GM11168 (cell line): ENCODE measurements around the gene GPR18.
"Not testable (repeated sequence)": the region's sequence is repeated elsewhere in the genome, so short reads cannot be mapped to it uniquely, and the experiment has no call there.

Experiments
- in situ Hi-C: fragments of 300-500 bp; cut with MboI; formaldehyde crosslinking; loops from one replicate; pipeline ENCODE4 v1.12.0; 2022; ENCODE audit warnings: low sequenced_read_pairs; ENCODE audit not compliant: unreplicated experiment

The GPR18 gene

DNA sequence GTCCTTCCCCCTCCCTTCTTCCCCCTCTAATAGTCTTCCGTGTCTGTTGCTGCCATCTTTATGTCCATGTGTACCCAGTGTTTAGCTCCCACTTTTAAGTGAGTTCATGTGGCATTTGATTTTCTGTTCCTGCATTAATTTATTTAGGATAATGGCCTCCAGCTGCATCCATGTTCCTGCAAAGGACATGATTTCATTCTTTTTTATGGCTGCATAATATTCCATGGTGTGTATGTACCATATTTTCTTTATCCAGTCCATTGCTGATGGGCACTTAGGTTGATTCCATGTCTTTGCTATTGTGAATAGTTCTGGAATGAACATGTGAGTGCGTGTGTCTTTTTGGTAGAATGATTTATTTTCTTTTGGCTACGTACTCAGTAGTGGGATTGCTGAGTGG is 9.0 kb downstream of the GPR18 start:
- in situ Hi-C loops = not testable (repeated sequence)

DNA sequence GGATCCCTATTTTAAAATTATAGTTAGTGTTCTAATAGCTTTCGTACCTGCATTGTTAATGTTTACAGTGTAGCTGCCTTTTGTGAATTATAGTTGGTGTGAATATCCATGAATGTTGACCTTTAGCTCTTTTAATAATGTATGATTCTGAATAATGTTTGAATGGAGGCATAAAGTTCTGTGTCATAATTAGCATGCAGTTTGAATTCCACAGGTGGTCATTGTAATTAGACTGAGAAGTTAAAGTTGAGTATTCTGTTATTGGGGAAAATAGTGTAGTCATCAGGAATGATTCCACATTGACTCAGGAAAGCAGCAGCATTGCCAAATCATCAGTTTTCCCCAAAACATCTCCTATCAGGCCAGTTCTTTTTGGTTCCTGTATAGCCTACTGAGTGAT is 12.1 kb downstream of the GPR18 start:
- in situ Hi-C loops = no loop called here

DNA sequence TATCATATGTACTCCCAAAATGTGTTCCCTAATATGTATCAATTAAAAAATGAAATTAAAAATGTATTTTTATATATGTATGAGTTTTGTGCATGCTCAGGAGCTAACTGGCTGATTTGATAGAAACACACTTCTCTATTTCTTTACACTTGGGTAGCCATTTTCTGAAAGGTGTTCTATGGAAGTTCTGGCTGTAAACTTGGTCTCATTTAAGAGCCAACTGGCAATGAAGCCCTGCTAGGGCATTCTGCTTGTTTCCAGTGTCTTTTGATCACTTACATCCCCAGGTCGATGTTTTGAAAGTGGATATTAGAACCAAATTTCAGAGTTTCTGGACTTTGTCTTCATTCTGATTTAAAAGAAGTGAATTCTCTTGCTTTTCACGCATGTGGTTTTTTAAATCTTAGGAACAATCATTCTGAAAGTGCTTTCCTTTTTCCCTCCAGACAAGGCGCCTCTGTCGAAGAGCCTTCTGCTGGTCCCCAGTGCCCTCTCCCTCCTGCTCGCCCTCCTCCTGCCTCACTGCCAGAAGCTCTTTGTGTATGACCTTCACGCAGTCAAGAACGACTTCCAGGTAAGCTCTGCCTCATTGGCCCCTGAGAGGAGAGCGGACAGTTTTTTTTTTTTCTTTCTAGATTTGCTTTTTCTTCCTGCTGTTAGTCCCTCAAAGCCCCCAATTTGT is 20.1 kb downstream of the GPR18 start:
- in situ Hi-C loops = no loop called here

DNA sequence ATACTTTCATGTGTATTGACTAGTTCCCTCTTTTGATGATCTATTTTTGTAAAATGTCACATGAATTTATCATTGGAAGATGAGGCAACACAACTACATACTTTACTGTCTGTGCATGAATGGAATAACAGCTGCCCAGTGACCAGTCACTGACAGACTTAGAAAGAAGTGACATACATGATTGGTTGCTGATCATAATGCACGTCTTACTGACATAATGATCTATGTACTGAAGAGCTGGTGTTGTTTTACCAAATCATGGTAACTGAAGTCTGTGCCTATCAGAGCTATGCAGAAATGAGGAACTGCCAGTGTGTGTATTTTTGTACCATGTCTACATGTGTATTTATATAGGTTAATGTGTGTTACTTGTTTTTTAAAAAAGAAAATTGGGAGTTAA is 26.5 kb downstream of the GPR18 start:
- in situ Hi-C loops = no loop called here

DNA sequence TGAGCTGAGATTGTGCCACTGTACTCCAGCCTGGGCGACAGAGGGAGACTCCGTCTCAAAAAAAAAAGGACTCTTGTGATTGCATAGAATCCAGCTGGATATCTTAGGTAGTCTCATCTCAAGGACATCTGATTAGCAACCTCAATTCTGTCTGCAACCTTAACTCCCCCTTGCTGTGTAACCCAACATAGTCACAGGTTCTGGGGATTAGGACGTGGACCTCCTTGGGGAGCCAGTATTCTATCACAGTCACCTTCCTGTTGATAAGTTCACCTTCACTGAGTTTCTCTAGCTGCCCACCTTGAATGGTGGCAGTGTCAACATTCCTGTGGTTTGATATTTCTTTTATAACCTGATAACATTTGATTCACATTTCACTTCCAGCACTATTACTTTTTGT is 27.2 kb downstream of the GPR18 start:
- in situ Hi-C loops = no loop called here

DNA sequence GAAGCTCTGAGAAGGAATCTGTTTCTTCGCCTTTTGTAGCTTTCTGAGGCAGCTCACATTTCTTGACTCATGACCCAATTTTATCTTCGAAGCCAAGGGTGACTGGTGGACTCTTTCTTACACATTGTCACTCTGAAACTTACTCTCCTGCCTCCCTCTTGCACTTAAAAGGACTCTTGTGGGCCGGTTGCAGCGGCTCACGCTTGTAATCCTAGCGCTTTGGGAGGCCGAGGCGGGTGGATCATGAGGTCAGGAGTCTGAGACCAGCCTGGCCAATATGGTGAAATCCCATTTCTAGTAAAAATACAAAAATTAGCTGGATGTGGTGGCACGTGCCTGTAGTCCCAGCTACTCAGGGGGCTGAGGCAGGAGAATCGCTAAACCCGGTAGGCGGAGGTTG is 27.6 kb downstream of the GPR18 start:
- in situ Hi-C loops = not testable (repeated sequence)

DNA sequence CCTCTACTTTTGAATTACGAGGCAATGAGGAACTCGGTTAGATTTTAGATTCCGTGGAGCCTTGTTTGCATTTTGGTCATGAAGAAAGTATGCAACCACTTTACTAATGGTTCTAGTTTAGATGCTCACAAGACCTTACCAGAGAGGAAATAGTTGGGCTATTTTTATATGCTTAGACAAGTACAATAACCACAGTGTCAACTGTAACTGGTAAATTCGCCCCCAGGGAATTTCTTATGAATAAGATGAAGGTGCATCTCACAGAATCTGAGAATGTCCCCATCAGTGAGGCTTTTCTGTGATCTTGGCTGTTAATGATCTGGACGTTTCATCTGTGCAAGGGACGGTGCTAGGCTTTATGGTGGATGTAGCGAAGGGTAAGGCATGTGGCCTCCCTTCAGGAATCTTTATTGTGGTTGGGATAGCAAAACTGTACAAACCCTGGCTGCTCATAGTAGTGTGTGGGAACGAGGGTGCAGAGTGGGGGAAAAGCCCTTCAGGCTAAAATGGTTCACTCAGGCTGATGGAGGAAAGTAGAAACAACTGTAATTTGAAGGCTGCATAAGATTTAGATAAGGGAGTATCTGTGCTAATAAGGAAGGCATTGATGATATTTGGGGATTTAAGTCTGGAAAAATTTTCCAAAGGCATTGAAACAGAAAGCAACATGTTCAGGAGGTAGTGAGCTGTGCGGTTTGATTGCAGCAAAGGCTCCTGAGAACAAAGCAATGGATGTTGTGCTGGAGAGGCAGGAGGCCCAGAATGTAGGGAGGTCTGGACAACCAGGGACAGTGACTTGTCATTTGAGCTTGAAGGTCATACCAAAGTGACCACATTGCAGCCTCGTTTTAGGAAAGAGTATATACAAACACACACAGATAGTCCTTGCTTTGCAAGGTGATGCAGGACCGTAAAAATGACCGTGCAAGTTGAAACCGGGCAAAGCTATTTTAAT is 29.2 kb downstream of the GPR18 start:
- in situ Hi-C loops = no loop called here

DNA sequence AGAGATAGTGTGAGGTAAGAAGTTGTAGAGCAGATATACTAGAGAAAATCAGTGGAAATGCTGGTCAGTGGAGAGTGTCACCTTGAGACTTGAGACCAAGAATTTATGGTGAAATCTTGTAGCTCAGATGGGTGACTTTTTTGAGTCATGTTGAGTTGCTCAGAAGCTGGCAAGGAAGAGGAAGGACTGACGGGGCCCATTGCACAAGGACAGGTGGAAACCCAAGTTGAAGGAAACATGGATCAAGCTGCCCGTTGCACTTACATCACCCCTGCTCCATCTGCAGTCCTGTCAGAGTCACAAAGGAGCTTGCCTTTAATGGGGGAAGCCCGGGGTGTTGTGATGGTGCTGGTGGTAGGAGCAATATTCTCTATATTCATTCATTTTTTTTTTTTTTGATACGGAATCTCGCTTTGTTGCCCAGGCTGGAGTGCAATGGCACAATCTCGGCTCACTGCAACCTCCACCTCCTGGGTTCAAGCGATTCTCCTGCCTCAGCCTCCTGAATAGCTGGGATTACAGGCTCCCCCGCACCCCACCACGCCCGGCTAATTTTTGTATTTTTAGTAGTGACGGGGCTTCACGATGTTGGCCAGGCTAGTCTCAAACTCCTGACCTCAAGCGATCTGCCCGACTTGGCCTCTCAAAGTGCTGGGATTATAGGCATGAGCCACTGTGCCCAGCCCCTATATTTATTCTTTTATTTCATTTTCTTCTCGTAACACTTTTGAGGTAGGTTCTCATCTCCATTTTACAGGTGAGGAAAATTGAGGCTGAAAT is 30.1 kb downstream of the GPR18 start:
- in situ Hi-C loops = no loop called here

DNA sequence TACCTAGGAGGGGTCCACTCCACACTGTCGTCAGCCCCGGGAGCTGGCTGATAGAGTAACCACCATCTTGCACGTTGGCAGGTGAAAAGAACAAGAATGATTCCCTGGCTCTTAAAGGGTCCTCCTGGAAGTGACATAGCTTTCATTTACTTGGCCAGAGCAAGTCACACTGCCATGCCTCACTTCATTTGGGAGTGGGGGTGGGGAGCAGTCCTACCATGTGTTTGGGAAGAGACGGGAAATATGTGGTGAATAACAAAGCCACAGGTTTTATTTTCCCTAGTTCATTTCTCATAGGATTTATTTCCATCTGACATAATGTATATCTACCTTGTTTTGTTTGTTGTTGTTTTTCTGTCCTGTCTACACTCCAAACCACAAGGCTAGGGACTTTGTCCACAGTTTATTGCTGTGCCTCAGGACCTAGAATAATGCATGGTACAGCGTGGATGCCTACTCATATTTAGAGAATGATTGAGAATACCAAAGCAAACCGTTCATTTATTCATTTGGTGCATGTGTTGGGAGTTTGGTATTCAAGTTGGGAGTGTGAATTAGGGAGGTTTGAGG is 30.8 kb downstream of the GPR18 start:
- in situ Hi-C loops = no loop called here

DNA sequence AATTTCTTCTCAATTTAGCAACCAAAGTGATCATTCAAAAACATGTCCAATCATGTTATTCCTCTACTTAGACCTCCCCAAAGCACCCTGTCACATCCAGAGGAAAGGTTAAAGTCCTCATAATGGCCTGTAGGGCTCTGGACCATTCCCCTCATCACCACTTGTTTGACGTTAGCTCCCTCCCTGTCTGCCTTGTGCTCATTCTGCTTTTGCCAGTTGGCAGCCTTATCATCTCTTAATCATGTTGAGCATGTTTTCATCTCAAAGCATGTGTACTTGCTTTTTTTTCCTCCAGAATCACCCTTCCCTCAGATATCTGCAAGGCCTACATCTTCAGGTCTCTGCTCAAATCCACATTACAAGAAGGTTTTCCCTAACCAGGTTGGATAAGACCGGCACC is 31.7 kb downstream of the GPR18 start:
- in situ Hi-C loops = no loop called here

DNA sequence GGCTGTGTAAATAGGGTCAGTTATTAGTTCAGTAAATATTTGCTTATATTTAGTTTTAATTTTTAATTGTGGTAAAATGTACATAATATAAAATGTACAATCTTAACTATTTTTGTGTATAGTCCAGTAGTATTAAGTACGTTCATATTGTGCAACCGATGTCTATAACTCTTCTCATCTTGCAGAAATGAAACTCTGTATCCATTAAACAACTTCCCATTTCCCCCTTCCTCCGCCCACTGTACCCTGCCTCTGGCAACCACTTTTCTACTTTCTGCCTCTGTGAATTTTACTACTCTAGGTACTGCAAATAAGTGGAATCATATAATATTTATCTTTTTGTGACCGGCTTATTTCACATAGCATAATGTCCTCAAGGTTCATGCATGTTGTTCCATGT is 33.1 kb downstream of the GPR18 start:
- in situ Hi-C loops = no loop called here

DNA sequence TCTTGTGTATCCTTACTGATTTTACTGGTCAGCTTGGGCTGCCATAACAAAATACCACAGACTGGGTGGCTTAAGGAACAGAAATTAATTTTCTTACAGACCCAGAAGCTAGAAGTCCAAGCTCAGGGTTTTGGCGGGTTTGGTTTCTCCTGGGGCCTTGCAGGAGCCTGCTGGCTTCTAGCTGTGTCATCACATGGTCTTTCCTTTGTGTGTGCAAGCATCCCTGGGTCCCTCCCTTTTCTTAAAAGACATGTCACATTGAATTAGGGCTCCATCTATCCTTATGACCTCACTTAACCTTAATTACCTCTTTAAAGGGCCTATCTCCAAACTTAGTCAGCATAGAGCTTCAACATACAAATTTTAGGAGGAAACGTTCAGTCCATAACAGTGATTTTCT is 34.2 kb downstream of the GPR18 start:
- in situ Hi-C loops = no loop called here

DNA sequence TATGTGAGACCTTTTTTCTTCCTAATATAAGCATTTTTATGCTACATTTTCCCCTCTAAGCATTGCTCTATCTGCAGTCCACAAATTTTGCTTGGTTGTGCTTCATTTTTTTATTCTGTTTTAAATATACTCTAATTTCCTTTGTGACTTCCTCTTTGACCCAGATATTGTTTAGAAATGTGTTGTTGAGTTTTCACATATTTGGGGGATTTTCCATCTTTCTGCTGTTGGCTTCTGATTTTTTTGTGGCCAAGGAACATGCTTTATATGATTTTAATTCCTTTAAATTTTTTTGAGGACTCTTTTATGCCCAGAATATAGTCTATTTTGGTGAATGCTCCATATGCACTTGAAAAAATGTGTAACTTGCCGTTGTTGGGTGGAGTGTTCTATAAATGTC is 34.6 kb downstream of the GPR18 start:
- in situ Hi-C loops = no loop called here

DNA sequence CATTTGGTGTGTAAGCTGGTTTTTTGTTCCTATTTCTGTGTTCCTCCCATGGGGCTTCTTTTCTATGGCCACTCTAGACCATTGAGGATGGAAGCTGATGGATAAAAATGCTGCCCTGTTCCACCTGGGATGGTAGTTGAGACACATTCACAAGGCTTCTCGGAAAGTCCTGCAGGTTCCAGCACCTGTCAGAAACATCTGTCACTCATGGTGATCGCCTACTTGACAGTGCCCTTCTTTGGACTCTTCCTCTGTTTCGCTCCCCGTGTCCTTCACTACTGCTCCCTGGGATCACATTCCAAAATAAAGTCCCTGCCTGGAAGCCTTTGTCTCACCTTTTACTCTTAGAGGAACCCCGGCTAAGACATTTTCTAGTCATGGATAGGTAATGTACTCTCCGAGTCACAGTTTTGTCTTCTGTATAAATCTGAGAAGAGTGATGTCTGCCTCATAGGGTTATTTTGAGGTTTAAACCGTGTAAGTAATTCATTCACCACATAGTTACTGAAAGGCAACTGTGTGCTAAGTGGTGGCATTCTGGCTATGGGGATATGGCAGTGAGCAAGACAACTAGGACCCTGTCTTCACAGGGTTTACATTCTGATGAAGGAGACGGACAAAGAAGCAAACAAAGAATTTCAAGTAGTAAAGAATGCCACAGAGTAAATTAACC is 36.5 kb downstream of the GPR18 start:
- in situ Hi-C loops = no loop called here

DNA sequence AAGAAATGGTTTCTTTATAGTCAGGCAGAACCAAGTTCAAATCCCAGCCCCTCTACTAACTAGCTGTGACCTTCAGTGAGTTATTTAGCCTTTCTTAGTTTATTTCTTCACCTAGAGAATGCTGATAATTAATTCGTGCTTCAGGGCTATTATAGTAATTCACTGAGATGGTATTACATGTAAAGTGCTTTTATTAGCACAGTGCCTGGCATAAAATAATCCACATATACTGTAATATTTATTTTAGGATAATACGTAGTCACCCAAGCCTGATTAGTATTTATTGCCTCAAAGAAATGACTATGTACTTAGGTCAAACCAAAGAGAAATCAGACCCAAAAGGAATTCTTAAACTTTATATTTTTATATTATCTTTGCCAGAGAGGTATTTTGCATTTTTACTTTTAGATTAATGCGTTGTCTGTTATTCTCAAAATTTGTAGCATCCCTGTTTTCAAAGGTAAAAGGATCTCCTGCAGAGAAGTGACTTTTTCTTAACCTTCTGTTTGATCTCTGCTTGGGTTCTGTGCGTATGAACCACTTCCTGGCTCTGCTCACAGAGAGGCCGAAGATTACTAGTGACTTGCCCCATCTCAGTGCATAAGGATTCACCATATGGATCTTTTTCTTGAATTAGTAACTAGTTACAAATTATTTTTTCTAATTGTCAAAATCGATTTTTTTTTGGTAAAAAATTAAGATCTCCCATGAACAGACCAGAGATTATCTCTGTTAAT is 37.8 kb downstream of the GPR18 start:
- in situ Hi-C loops = no loop called here

DNA sequence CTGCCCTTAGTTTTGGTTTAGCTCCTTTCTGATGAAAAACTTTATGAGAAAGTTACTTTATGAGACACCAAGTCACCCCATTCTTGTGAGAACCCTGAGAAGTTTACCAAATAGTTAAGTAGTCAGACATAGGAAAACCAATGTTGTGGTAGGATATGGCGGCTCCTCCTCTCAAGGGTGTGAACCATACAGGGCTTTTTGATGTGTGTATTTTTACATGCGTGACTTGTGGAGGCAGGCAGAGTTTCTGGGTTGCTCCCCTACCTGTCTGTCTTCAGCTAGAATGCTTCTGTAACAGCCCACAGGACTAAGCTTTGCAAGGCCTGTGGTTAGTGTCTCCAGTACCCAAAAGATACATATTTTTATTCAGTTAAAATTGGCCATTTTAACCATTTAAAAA is 39.2 kb downstream of the GPR18 start:
- in situ Hi-C loops = no loop called here

DNA sequence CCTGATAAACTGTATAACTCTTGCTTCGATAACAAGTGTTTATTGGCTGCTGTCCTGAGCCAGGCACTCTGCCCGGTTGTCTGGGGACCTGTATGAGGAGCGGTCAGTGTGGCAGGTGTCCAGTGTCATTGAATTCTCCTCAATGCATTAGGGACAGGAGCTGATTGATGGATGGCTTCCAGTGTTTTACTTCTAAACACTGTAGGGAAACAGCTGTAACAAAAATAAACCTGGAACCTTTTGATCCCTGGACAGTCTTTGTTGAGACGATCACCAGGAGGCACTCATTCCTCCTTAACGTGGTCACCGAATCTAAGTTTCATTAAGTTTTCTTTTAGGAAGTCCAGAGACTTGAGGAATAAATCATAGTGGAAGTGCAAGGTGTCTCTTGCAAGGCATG is 39.6 kb downstream of the GPR18 start:
- in situ Hi-C loops = no loop called here

DNA sequence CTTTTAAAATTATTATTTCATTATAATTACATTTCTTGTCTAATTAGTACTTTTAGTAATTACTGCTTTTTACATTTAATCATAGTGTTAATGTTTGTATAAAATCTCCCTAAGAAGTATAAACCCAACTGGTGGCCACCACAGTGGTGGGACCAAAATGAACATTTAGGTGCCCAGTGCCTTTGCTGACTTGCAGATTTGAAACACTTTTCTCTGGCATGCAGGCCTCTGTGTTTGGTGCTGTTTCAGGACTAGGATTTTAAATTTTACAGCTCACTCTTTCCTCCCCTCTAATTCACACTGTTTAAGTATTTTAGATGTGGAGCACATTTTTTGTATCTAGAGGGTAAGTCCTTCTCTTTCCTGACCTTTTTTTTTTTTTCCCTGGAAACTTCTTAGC is 40.1 kb downstream of the GPR18 start:
- in situ Hi-C loops = no loop called here

DNA sequence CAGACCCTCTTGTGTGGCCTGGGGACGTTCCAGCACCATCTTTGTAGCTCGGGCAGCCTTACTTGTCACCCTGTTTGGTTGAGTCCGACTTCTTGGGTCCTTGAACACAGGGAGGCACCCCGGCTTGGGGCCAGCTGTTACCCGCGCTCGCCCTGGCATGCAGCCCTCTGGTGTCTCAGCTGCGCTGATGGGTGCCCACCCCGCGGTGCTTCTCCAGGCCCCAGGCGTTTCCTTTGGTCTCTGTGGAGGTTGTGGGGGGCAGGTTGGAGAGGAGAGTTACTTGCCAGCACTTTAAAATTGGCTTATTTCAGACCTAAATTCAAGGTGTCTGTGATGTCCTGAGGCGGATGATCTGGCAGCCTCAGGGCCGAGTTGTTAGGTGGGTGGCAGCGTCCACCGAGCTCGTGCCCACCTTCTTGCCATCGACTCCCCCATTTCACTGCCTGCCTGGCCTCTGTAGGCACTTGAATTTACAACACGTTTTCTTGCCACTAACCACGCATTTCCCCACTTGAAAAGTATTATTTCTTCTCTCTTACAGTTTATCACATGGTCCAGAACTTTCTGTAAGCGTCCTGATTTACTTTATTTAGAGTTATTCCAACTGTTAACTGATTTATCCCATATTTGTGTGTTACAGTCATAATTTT is 40.6 kb downstream of the GPR18 start:
- in situ Hi-C loops = no loop called here
